Sigmoid colon (tissue), 7 donors: Measurements from ENCODE around the gene ZC3H10. TPM values are rescaled to one million over a fixed set of nuclear protein-coding genes. Genes with fewer than 3 reads are reported as not detected.

Experiments
- DNase-seq: peaks from one replicate; pipeline ENCODE4 v3.0.0-alpha.2; 2019
- H3K27ac ChIP-seq, 4 donors: fragments of 200-600 bp; sonication (generic); one replicate each; pipeline ENCODE4 v1.5.1; 2016 to 2019; ENCODE audit warnings: mild to moderate bottlenecking in 1 of 4
- H3K27me3 ChIP-seq, 3 donors: fragments of 200-600 bp; sonication (generic); one replicate each; pipeline ENCODE4 v1.5.1; 2019; ENCODE audit warnings: mild to moderate bottlenecking in 1 of 3
- H3K36me3 ChIP-seq, 4 donors: fragments of 200-600 bp; sonication (generic); one replicate each; pipeline ENCODE4 v1.5.1; 2016 to 2019
- H3K4me1 ChIP-seq, 4 donors: fragments of 200-600 bp; sonication (generic); one replicate each; pipeline ENCODE4 v1.5.1; 2017 to 2019
- H3K4me3 ChIP-seq, 4 donors: fragments of 200-600 bp; sonication (generic); one replicate each; pipeline ENCODE4 v1.5.1; 2017 to 2019; ENCODE audit warnings: mild to moderate bottlenecking in 2 of 4, moderate library complexity in 1 of 4
- H3K9me3 ChIP-seq, 4 donors: fragments of 200-600 bp in 3 of 4; sonication (generic) in 3 of 4; one replicate each; pipeline versions ENCODE4 v1.5.1 to v1.6.1; 2013 to 2019
- EP300 ChIP-seq, 4 donors: sonication (generic); formaldehyde crosslinking; IDR thresholded peaks; one replicate each; pipeline ENCODE4 v1.6.1; 2017; ENCODE audit warnings: antibody characterized with exemption in 4 of 4
- POLR2A ChIP-seq, 2 donors: fragments of 450-650 bp; IDR thresholded peaks; one replicate each; pipeline ENCODE4 v1.6.1; 2016; ENCODE audit warnings: antibody characterized with exemption in 2 of 2, mild to moderate bottlenecking in 2 of 2, moderate library complexity in 2 of 2
- POLR2AphosphoS5 ChIP-seq, 4 donors: sonication (generic); formaldehyde crosslinking; IDR thresholded peaks; one replicate each; pipeline ENCODE4 v1.6.1; 2017; ENCODE audit warnings: antibody characterized with exemption in 4 of 4
- WGBS, 2 donors: extraction: QIAGEN DNeasy Blood & Tissue Kit; methylation state at CpG; one replicate each; pipeline ENCODE4 v1.1.7; 2013; 5-methylcytosine and 5-hydroxymethylcytosine counted together
- intact Hi-C: fragments of 100-400 bp; cut with DNase I; formaldehyde crosslinking; loops from one replicate; pipeline ENCODE4 v1.15.1; 2023
- polyA plus RNA-seq, 3 donors: library from polyadenylated mRNA; stranded (reverse); fragments of 200-250 nt; gene quantifications; one replicate each; pipeline ENCODE4 v1.2.3, GENCODE V29; 2013
- total RNA-seq, 4 donors: library from RNA; depleted of rRNA; stranded (reverse); fragments of >200 nt; gene quantifications; one replicate each; pipeline ENCODE4 v1.1.0, GENCODE V29; 2016
- TF ChIP-seq, protein P1 (sequence below), 4 experiments: fragments of 450-650 bp in 3 of 4; fragments of 200-600 bp in 1 of 4; IDR thresholded peaks; one replicate each; pipeline ENCODE4 v1.5.1; 2016 to 2019; ENCODE audit warnings: antibody characterized with exemption in 4 of 4, mild to moderate bottlenecking in 3 of 4, moderate library complexity in 2 of 4
- donor health status: healthy with polysubstance abuse.
- donor health status: Bipolar disorder and iron deficiency.
- donor health status: healthy.

ZC3H10 gene
- total and polyA plus RNA-seq, 7 donors = 1.2 to 6.9 (median 3.9) TPM

DNA sequence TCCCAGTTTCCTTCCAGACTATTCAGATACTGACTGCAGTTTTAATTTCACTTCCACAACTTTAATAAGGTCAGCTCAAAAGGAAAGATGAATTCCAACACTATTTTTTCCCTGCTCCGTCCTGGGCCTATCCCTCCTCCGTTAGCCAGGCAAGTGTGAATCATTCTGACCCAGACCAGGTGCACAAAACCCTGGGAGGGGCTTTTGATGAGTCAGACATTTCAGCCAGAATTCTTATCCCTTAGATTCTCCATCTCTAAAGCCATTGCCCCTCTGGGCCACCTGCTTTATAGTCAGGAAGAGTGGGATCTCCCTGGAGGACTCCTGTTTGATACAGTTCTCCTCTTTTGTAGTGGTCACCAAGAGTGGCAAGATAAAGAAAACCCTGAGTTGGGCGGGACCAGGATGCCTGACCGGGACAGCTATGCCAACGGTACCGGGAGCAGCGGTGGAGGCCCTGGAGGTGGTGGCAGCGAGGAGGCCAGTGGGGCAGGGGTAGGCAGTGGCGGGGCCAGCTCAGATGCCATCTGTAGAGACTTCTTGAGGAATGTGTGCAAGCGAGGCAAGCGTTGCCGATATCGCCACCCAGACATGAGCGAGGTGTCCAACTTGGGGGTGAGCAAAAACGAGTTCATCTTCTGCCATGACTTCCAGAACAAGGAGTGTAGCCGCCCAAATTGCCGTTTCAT is 2.2 kb downstream of the ZC3H10 start:
- TF ChIP-seq POLR2AphosphoS5 (IDR thresholded peaks at IDR 0.05) = no peak
- TF ChIP-seq EP300 (IDR thresholded peaks at IDR 0.05) = no peak
- TF ChIP-seq POLR2A (IDR thresholded peaks at IDR 0.05) = no peak
- TF ChIP-seq, protein P1, sequence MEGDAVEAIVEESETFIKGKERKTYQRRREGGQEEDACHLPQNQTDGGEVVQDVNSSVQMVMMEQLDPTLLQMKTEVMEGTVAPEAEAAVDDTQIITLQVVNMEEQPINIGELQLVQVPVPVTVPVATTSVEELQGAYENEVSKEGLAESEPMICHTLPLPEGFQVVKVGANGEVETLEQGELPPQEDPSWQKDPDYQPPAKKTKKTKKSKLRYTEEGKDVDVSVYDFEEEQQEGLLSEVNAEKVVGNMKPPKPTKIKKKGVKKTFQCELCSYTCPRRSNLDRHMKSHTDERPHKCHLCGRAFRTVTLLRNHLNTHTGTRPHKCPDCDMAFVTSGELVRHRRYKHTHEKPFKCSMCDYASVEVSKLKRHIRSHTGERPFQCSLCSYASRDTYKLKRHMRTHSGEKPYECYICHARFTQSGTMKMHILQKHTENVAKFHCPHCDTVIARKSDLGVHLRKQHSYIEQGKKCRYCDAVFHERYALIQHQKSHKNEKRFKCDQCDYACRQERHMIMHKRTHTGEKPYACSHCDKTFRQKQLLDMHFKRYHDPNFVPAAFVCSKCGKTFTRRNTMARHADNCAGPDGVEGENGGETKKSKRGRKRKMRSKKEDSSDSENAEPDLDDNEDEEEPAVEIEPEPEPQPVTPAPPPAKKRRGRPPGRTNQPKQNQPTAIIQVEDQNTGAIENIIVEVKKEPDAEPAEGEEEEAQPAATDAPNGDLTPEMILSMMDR (IDR thresholded peaks at IDR 0.05) = no peak
- H3K36me3 ChIP-seq = peaks cover 10 to 23% (median 13%) of the 10 kb centered on the region in 4 donors
- intact Hi-C loops = loop anchor here (10.0 kb wide), 1 partner anchor 344 kb away; the partner anchor contains the start of gene SPRYD4
- no peaks in the 10 kb centered on the region for H3K9me3 ChIP-seq
- WGBS, 2 donors = 94 to 95% methylated on average over 17 of the region's 17 CpGs
- H3K27ac ChIP-seq = peak overlapping the region; percentile 87 to 98 (median 94)
- peaks cover 0 to 47% (median 31%) of the 10 kb centered on the region in 4 donors for H3K4me1 ChIP-seq
- H3K27me3 ChIP-seq = no peaks in the 10 kb centered on the region
- DNase-seq = no peak
- no peak overlapping the region for H3K4me3 ChIP-seq

- no peak overlapping the region for H3K4me3 ChIP-seq
- WGBS, 2 donors = 94 to 95% methylated on average over 11 of the region's 11 CpGs
- peaks cover 10 to 23% (median 13%) of the 10 kb centered on the region in 4 donors for H3K36me3 ChIP-seq
- intact Hi-C loops = loop anchor here (10.0 kb wide), 1 partner anchor 343 kb away; the partner anchor contains the start of gene SPRYD4
- no peak for TF ChIP-seq EP300 (IDR thresholded peaks at IDR 0.05)
- no peak for TF ChIP-seq POLR2A (IDR thresholded peaks at IDR 0.05)
- TF ChIP-seq, protein P1 (IDR thresholded peaks at IDR 0.05) = no peak
- TF ChIP-seq POLR2AphosphoS5 (IDR thresholded peaks at IDR 0.05) = no peak
- peaks cover 0 to 52% (median 35%) of the 10 kb centered on the region in 4 donors for H3K4me1 ChIP-seq
- no peaks in the 10 kb centered on the region for H3K27me3 ChIP-seq
- no peaks in the 10 kb centered on the region for H3K9me3 ChIP-seq
- peak overlapping the region in 3 of 4 donors; percentile 55 to 98 (median 95) for H3K27ac ChIP-seq
- no peak for DNase-seq
Measured at GRCh38 chr12:56121204-56121870, 3.3 kb downstream of the ZC3H10 start.

- no peak for DNase-seq
- Histone ChIP-seq H3K27me3 (no peaks in the 10 kb centered on the region), H3K27ac (peak overlapping the region; percentile 29 to 55 (median 49)), H3K36me3 (peaks cover 10 to 23% (median 13%) of the 10 kb centered on the region in 4 donors), H3K4me3 (no peak overlapping the region), H3K9me3 (no peaks in the 10 kb centered on the region), H3K4me1 (peaks cover 0 to 60% (median 45%) of the 10 kb centered on the region in 4 donors)
- intact Hi-C loops = loop anchor here (10.0 kb wide), 1 partner anchor 342 kb away; the partner anchor contains the start of gene SPRYD4
- TF ChIP-seq POLR2AphosphoS5 (IDR thresholded peaks at IDR 0.05) = no peak
- TF ChIP-seq POLR2A (IDR thresholded peaks at IDR 0.05) = no peak
- TF ChIP-seq, protein P1 (IDR thresholded peaks at IDR 0.05) = no peak
- no peak for TF ChIP-seq EP300 (IDR thresholded peaks at IDR 0.05)
- WGBS, 2 donors = 70 to 79% methylated on average over 2 of the region's 2 CpGs
Measured at GRCh38 chr12:56122637-56123036, 4.6 kb downstream of the ZC3H10 start.

DNA sequence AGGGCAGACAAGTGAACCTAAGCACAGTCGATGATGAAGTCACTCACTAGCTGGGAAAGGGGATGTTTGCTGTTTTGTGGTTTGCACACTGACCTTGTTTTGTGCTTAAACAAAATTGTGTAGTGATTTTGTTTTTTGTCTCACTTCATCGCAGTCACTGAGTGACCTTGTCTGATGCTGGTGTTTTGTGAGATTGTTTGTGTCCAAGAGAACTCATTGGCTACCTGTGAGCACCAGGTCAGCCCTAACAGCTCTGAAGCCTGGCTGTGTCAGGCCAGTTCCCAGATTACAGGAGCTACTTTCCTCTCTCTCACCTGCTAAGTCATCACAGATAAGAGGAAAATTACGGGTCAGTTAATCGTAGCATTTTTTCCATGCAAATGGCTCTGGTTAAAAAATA is 6.1 kb downstream of the ZC3H10 start:
- Histone ChIP-seq H3K36me3 (peaks cover 10 to 23% (median 13%) of the 10 kb centered on the region in 4 donors), H3K4me3 (no peak overlapping the region), H3K27ac (peak overlapping the region in 1 of 4 donors; percentile 95), H3K4me1 (peaks cover 0 to 53% (median 40%) of the 10 kb centered on the region in 4 donors), H3K9me3 (no peaks in the 10 kb centered on the region), H3K27me3 (no peaks in the 10 kb centered on the region)
- intact Hi-C loops = loop anchor here (10.0 kb wide), 1 partner anchor 341 kb away; the partner anchor contains the start of gene SPRYD4
- no peak for TF ChIP-seq POLR2AphosphoS5 (IDR thresholded peaks at IDR 0.05)
- no peak for TF ChIP-seq EP300 (IDR thresholded peaks at IDR 0.05)
- TF ChIP-seq POLR2A (IDR thresholded peaks at IDR 0.05) = no peak
- TF ChIP-seq, protein P1 (IDR thresholded peaks at IDR 0.05) = no peak
- 86 to 87% methylated on average over 4 of the region's 4 CpGs for WGBS, 2 donors
- DNase-seq = no peak
